B cell (primary cell): ENCODE measurements around the gene TP53I13. TPM values are rescaled to one million over a fixed set of nuclear protein-coding genes. Genes with fewer than 3 reads are reported as not detected.

Source experiments
- ATAC-seq: fragments of 200-7000 bp; cut with Tn5 transposase; one replicate; pipeline ENCODE4 v1.10.0; 2021; ENCODE audit warnings: low read depth, mild to moderate bottlenecking, moderate number of reproducible peaks, moderate library complexity
- CTCF ChIA-PET: fragments of 350-600 bp; sonication (Branson Sonifier 250); formaldehyde crosslinking; loops from one replicate; lab custom pipeline; 2021; ENCODE audit warnings: antibody characterized with exemption, inconsistent platforms; lab: Charles Lee
- POLR2A ChIA-PET: fragments of 350-600 bp; sonication (Branson Sonifier 250); formaldehyde crosslinking; loops from one replicate; lab custom pipeline; 2021; ENCODE audit warnings: antibody characterized with exemption; lab: Charles Lee
- DNase-seq: peaks from one replicate; pipeline ENCODE4 v3.0.0; 2013
- H2AFZ ChIP-seq: 2 replicates; pipeline ENCODE4 v1.6.1; 2012; ENCODE audit warnings: mild to moderate bottlenecking, low read depth, low read length; ENCODE audit not compliant: insufficient read depth, poor library complexity, severe bottlenecking
- H3K27ac ChIP-seq, 2 donors: 1 replicate in 1 of 2; 2 replicates in 1 of 2; pipeline ENCODE4 v1.5.1; 2012 to 2013; ENCODE audit warnings: low read length in 2 of 2, mild to moderate bottlenecking in 2 of 2, moderate library complexity in 1 of 2
- H3K27me3 ChIP-seq, 4 experiments: fragments of 200-600 bp in 1 of 4; sonication (generic) in 1 of 4; replicated peaks in 1 of 4; 1 replicate in 2 of 4; 2 replicates in 2 of 4; pipeline versions ENCODE4 v1.6.1 to v1.7.0; 2013 to 2016; ENCODE audit warnings: low read length in 3 of 4, mild to moderate bottlenecking in 2 of 4, mixed read lengths in 1 of 4, moderate library complexity in 1 of 4; ENCODE audit not compliant: insufficient read depth in 4 of 4, control insufficient read depth in 3 of 4; ENCODE audit errors: control extremely low read depth in 1 of 4
- H3K36me3 ChIP-seq, 2 experiments: replicated peaks in 1 of 2; 1 replicate in 1 of 2; 2 replicates in 1 of 2; pipeline versions ENCODE4 v1.6.1 to v1.7.1; 2013; ENCODE audit warnings: low read length in 1 of 2; ENCODE audit not compliant: insufficient read depth in 2 of 2, control insufficient read depth in 1 of 2; ENCODE audit errors: control extremely low read depth in 1 of 2, extremely low read depth in 1 of 2
- H3K4me1 ChIP-seq, 2 donors: fragments of 200-600 bp in 1 of 2; sonication (generic) in 1 of 2; 1 replicate in 1 of 2; 2 replicates in 1 of 2; pipeline versions ENCODE4 v1.5.1 to v1.6.1; 2013 to 2017; ENCODE audit warnings: low read length in 2 of 2; ENCODE audit not compliant: control insufficient read depth in 2 of 2, insufficient read depth in 2 of 2
- H3K4me2 ChIP-seq: replicated peaks from 2 replicates; pipeline ENCODE3; 2012; ENCODE audit warnings: mild to moderate bottlenecking, low read depth, low read length; ENCODE audit not compliant: poor library complexity, severe bottlenecking
- H3K4me3 ChIP-seq, 5 experiments: fragments of 200-600 bp in 1 of 5; sonication (generic) in 1 of 5; 1 replicate in 3 of 5; 2 replicates in 2 of 5; pipeline versions ENCODE4 v1.5.1 to v1.7.0; 2011 to 2016; ENCODE audit warnings: low read length in 4 of 5, mild to moderate bottlenecking in 4 of 5, low read depth in 2 of 5, control low read depth in 1 of 5, moderate library complexity in 1 of 5; ENCODE audit not compliant: insufficient read depth in 1 of 5; ENCODE audit errors: control extremely low read depth in 1 of 5, extremely low read depth in 1 of 5
- H3K79me2 ChIP-seq: fragments of 200-600 bp; sonication (generic); one replicate; pipeline ENCODE4 v1.6.0; 2016; ENCODE audit warnings: low read length; ENCODE audit not compliant: control insufficient read depth, insufficient read depth
- H3K9ac ChIP-seq: fragments of 200-600 bp; sonication (generic); 2 replicates; pipeline ENCODE4 v1.6.1; 2017; ENCODE audit warnings: mild to moderate bottlenecking, low read length, moderate library complexity
- H3K9me3 ChIP-seq, 3 donors: one replicate each; pipeline versions ENCODE4 v1.6.1 to v1.7.1; 2013; ENCODE audit warnings: low read length in 2 of 3; ENCODE audit not compliant: control insufficient read depth in 2 of 3, insufficient read depth in 1 of 3; ENCODE audit errors: control extremely low read depth in 1 of 3
- H4K20me1 ChIP-seq: 2 replicates; pipeline ENCODE4 v1.6.0; 2012; ENCODE audit warnings: mild to moderate bottlenecking, low read length; ENCODE audit not compliant: insufficient read depth, control insufficient read depth, poor library complexity, severe bottlenecking
- H3K27ac Mint-ChIP-seq: one replicate; pipeline ENCODE4 v1.8.0; 2021; ENCODE audit warnings: mixed read lengths
- H3K27me3 Mint-ChIP-seq: one replicate; pipeline ENCODE4 v1.8.0; 2021; ENCODE audit warnings: mixed read lengths
- H3K4me1 Mint-ChIP-seq: one replicate; pipeline ENCODE4 v1.8.0; 2021; ENCODE audit warnings: mixed read lengths
- H3K4me3 Mint-ChIP-seq: one replicate; pipeline ENCODE4 v1.8.0; 2021; ENCODE audit warnings: mixed read lengths
- H3K9me3 Mint-ChIP-seq: one replicate; pipeline ENCODE4 v1.8.0; 2022; ENCODE audit warnings: mixed read lengths; ENCODE audit not compliant: insufficient read depth
- CTCF ChIP-seq: fragments of 200-600 bp; IDR thresholded peaks from one replicate; pipeline ENCODE4 v1.8.0; 2022; ENCODE audit warnings: antibody characterized with exemption, mild to moderate bottlenecking
- EZH2 ChIP-seq: IDR thresholded peaks from 2 replicates; pipeline ENCODE4 v1.6.1; 2012; ENCODE audit warnings: borderline replicate concordance, low read depth, mild to moderate bottlenecking, moderate library complexity, low read length; ENCODE audit not compliant: insufficient read depth, poor library complexity, severe bottlenecking
- WGBS: methylation state at CpG from one replicate; pipeline ENCODE4 v1.1.5; 2013; ENCODE audit warnings: missing lambda C conversion rate; ENCODE audit not compliant: insufficient coverage; 5-methylcytosine and 5-hydroxymethylcytosine counted together
- intact Hi-C: fragments of 100-400 bp; cut with micrococcal nuclease; formaldehyde crosslinking; loops from one replicate; pipeline ENCODE4 v1.10.0; 2022
- polyA plus RNA-seq: library from polyadenylated mRNA; depleted of rRNA; stranded (reverse); fragments of >200 nt; gene quantifications from 2 replicates; pipeline ENCODE4 v1.2.3, GENCODE V29; 2012
- total RNA-seq, 2 donors: library from RNA; stranded (reverse); fragments of 120-200 nt in 1 of 2; gene quantifications; 1 replicate in 1 of 2; 2 replicates in 1 of 2; pipeline versions ENCODE4 v1.2.3 to v1.2.4, GENCODE V29; 2013 to 2022

The TP53I13 gene
- total and polyA plus RNA-seq, 2 donors (not counting 1 experiment from before 2014, with no cell fraction given), result 224 to 287 TPM

DNA sequence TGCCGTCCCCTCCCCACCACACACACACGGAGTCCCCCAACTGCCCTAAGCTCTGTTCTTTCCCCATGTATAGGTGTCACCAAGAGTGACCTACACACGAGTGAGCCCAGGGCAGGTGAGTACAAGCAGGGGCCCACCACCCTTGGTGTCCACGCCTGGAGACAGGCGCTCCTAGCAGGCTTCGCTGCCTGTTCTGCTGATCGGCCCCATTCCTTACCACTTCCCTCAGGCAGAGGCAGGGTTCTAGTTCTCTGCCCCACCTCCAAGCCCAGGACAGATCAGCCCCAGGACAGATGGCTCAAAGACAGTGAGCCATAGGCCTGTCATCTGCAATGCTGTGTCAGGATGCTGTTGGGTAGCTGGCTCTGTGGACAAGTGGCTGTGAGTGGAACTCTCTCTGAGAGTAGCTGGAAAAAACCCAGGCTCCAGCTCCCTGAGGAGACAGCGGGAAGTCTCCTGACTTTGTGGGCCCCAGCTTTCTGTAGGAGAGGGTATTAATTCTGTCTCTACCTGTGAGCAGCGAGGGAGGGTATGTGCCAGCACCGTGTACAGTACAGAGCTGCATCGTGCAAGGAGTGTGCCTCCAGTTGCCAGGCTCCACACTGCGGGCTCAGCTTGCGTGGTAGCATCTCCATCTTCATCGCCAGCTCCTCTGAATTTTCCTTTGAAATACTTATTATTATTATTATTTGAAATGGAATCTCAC, 897 bp downstream of the TP53I13 start:
- no peaks in the 10 kb centered on the region for H3K27me3 ChIP-seq
- Mint-ChIP-seq H3K9me3 (no peaks in the 10 kb centered on the region), H3K4me1 (peaks cover 32% of the 10 kb centered on the region), H3K27me3 (no peaks in the 10 kb centered on the region), H3K4me3 (peak overlapping the region; percentile 84), H3K27ac (peak overlapping the region; percentile 86)
- H3K4me3 ChIP-seq, result peak overlapping the region in 4 of 5 experiments; percentile 71 to 99 (median 78)
- peak overlapping the region; percentile 100 for H3K4me2 ChIP-seq
- no peak for DNase-seq
- H3K27ac ChIP-seq, result peak overlapping the region; percentile 22 to 60
- intact Hi-C loops, result loop anchor here (5.0 to 10.0 kb wide), 7 partner anchors 153 to 925 kb away; partner anchors contain the start of genes BLTP2, NUFIP2, PHF12 and SSH2
- H3K36me3 ChIP-seq, result peaks cover 0 to 11% of the 10 kb centered on the region in 2 experiments
- H2AFZ ChIP-seq, result peak overlapping the region; percentile 94
- TF ChIP-seq CTCF (no peak), EZH2 (no peak)
- ChIA-PET CTCF (interaction anchor here (0.6 to 24.3 kb wide), 13 partner anchors 9 to 200 kb away, joined by 3 to 336 read pairs (median 5); no protein-coding TSS in a partner anchor), POLR2A (interaction anchor here (0.6 to 2.9 kb wide), 5 partner anchors 9 to 594 kb away, joined by 3 to 12 read pairs (median 4); no protein-coding TSS in a partner anchor)
- H3K9ac ChIP-seq, result peak overlapping the region; percentile 81
- H4K20me1 ChIP-seq, result peaks cover 15% of the 10 kb centered on the region
- no peaks in the 10 kb centered on the region for H3K9me3 ChIP-seq
- 55% methylated on average over 10 of the region's 14 CpGs for WGBS
- no peak for ATAC-seq
- H3K79me2 ChIP-seq, result peaks cover 11% of the 10 kb centered on the region
- H3K4me1 ChIP-seq, result peaks cover 21 to 32% of the 10 kb centered on the region in 2 donors

DNA sequence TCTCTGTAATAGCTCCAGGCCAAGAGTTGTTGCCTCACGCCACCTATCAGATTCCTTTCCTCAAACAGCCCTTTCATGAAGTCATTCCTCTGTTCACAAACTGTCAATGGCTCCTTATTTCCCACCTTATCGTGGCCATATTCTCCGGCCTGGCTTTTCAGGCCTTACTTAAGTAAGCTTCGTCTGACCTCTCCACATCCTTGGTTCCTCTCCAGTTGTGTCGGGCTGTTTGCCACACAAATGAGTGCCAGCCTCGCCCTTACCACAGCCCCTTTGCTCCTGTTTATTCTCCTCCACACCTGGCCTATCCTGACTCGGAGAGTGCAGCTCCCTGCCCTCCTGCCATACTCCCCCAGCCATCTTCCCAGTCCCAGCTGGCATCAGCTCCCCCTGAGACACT, 2.0 kb downstream of the TP53I13 start:
- Mint-ChIP-seq H3K4me3 (peak overlapping the region; percentile 50), H3K27me3 (no peaks in the 10 kb centered on the region), H3K4me1 (peaks cover 33% of the 10 kb centered on the region), H3K27ac (peak overlapping the region; percentile 70), H3K9me3 (no peaks in the 10 kb centered on the region)
- H2AFZ ChIP-seq, result no peak overlapping the region
- peaks cover 18 to 31% of the 10 kb centered on the region in 2 donors for H3K4me1 ChIP-seq
- peaks cover 3% of the 10 kb centered on the region for H3K79me2 ChIP-seq
- H3K9me3 ChIP-seq, result no peaks in the 10 kb centered on the region
- ChIA-PET POLR2A (interaction anchor here (0.7 to 1.5 kb wide), 3 partner anchors 10 to 54 kb away, joined by 3 to 6 read pairs (median 4); no protein-coding TSS in a partner anchor), CTCF (interaction anchor here (0.7 to 24.3 kb wide), 9 partner anchors 10 to 201 kb away, joined by 3 to 336 read pairs (median 6); no protein-coding TSS in a partner anchor)
- TF ChIP-seq CTCF, result no peak
- TF ChIP-seq EZH2, result no peak
- no peak overlapping the region for H3K9ac ChIP-seq
- no peak overlapping the region for H3K4me2 ChIP-seq
- H4K20me1 ChIP-seq, result peaks cover 25% of the 10 kb centered on the region
- intact Hi-C loops, result no loop called here
- WGBS, result 97% methylated on average over 7 of the region's 7 CpGs
- DNase-seq, result peak; percentile 17
- peaks cover 0 to 19% of the 10 kb centered on the region in 2 experiments for H3K36me3 ChIP-seq
- no peak overlapping the region for H3K27ac ChIP-seq
- no peaks in the 10 kb centered on the region for H3K27me3 ChIP-seq
- no peak for ATAC-seq
- H3K4me3 ChIP-seq, result no peak overlapping the region
